ENCODE measurements around the gene ATP2B1.

DNA sequence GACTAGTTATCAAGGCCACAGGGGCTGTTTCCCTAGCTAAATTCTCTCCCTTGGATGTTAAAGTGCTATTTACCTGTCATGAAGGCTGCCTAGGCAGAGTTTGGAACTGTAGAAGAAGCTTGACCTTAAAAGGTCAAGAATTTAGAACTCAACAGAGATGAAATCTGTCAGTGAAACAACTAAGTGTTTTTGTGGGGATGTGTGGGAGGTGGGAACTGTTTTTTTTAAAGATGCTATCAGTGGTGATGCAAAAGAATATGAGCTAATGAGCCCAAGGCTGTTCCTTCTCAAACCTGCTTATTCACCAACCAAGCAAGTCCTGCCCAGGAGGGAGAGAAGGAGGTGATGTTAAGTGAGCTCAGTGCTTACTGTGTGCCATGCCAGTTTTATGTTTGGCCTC, 142.0 kb downstream of the ATP2B1 start:
- TF ChIP-seq, protein P1, sequence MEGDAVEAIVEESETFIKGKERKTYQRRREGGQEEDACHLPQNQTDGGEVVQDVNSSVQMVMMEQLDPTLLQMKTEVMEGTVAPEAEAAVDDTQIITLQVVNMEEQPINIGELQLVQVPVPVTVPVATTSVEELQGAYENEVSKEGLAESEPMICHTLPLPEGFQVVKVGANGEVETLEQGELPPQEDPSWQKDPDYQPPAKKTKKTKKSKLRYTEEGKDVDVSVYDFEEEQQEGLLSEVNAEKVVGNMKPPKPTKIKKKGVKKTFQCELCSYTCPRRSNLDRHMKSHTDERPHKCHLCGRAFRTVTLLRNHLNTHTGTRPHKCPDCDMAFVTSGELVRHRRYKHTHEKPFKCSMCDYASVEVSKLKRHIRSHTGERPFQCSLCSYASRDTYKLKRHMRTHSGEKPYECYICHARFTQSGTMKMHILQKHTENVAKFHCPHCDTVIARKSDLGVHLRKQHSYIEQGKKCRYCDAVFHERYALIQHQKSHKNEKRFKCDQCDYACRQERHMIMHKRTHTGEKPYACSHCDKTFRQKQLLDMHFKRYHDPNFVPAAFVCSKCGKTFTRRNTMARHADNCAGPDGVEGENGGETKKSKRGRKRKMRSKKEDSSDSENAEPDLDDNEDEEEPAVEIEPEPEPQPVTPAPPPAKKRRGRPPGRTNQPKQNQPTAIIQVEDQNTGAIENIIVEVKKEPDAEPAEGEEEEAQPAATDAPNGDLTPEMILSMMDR (conservative IDR thresholded peaks at IDR 0.05; ENCODE audit: low read depth, low read length), result no peak
- no peak for TF ChIP-seq EZH2 (IDR thresholded peaks at IDR 0.05; ENCODE audit: low read length, unreplicated experiment)
